Osteoblast (primary cell): ENCODE data around the gene RNU1-2. TPM values are rescaled to one million over a fixed set of nuclear protein-coding genes. Genes with fewer than 3 reads are reported as not detected.
"Not testable (repeated sequence)": the region's sequence is repeated elsewhere in the genome, so short reads cannot be mapped to it uniquely, and the experiment has no call there.

ENCODE experiments used
- DNase-seq: peaks from one replicate; pipeline ENCODE4 v3.0.0; 2011; ENCODE audit warnings: low spot score, mixed read lengths; ENCODE audit not compliant: insufficient read length; ENCODE audit errors: missing footprints
- H2AFZ ChIP-seq: 2 replicates; pipeline ENCODE4 v1.6.0; 2011; ENCODE audit warnings: mild to moderate bottlenecking, low read length
- H3K27ac ChIP-seq: 2 replicates; pipeline ENCODE4 v1.5.1; 2011; ENCODE audit warnings: mild to moderate bottlenecking, low read depth, low read length, moderate library complexity
- H3K27me3 ChIP-seq: 2 replicates; pipeline ENCODE4 v1.6.0; 2012; ENCODE audit warnings: mild to moderate bottlenecking, control low read depth, inconsistent platforms, low read length, moderate library complexity; ENCODE audit not compliant: insufficient read depth
- H3K36me3 ChIP-seq: 2 replicates; pipeline ENCODE4 v1.5.1; 2011; ENCODE audit warnings: mild to moderate bottlenecking, low read length, control low read depth, moderate library complexity; ENCODE audit not compliant: insufficient read depth
- H3K4me1 ChIP-seq: 2 replicates; pipeline ENCODE4 v1.5.1; 2011; ENCODE audit warnings: mild to moderate bottlenecking, low read length, control low read depth, moderate library complexity; ENCODE audit not compliant: insufficient read depth
- H3K4me2 ChIP-seq: 2 replicates; pipeline ENCODE4 v1.6.0; 2011; ENCODE audit warnings: mild to moderate bottlenecking, low read length; ENCODE audit not compliant: insufficient read depth
- H3K4me3 ChIP-seq: fragments of 200-600 bp; sonication (generic); 3 replicates; pipeline ENCODE4 v1.5.1; 2012; ENCODE audit warnings: mild to moderate bottlenecking, low read length, inconsistent platforms; ENCODE audit not compliant: insufficient read depth
- H3K79me2 ChIP-seq: 2 replicates; pipeline ENCODE4 v1.6.0; 2012; ENCODE audit warnings: mild to moderate bottlenecking, low read length, control low read depth, inconsistent platforms; ENCODE audit not compliant: insufficient read depth
- H3K9me3 ChIP-seq: 2 replicates; pipeline ENCODE4 v1.5.1; 2011; ENCODE audit warnings: low read depth, low read length, control low read depth
- H4K20me1 ChIP-seq: 2 replicates; pipeline ENCODE4 v1.6.0; 2012; ENCODE audit warnings: mild to moderate bottlenecking, low read length, control low read depth; ENCODE audit not compliant: insufficient read depth
- total RNA-seq: library from RNA; depleted of rRNA; stranded (reverse); fragments of >200 nt; gene quantifications from 2 replicates; pipeline ENCODE4 v1.2.3, GENCODE V29; 2012

The RNU1-2 gene
- total RNA-seq, 1 donor, result not detected

- not testable (repeated sequence) for H3K9me3 ChIP-seq, DNase-seq, H4K20me1 ChIP-seq, H3K4me2 ChIP-seq, H3K4me3 ChIP-seq, H3K27me3 ChIP-seq, H3K4me1 ChIP-seq, H3K79me2 ChIP-seq, H3K27ac ChIP-seq, H3K36me3 ChIP-seq, H2AFZ ChIP-seq
These were observed 27.0 kb upstream of the RNU1-2 start for GRCh38 chr1:16868787-16869186.

GRCh38 chr1:16869996-16870395, 25.8 kb upstream of the RNU1-2 start:
- H4K20me1 ChIP-seq, H3K9me3 ChIP-seq, H3K27me3 ChIP-seq, H3K4me3 ChIP-seq, H3K4me1 ChIP-seq, H2AFZ ChIP-seq, H3K27ac ChIP-seq, H3K79me2 ChIP-seq, DNase-seq, H3K36me3 ChIP-seq, H3K4me2 ChIP-seq: not testable (repeated sequence)

GRCh38 chr1:16871171-16871570, 24.6 kb upstream of the RNU1-2 start:
- not testable (repeated sequence) for H3K4me2 ChIP-seq, H3K79me2 ChIP-seq, H3K27me3 ChIP-seq, H3K36me3 ChIP-seq, H3K4me3 ChIP-seq, H3K4me1 ChIP-seq, H3K9me3 ChIP-seq, H2AFZ ChIP-seq, H4K20me1 ChIP-seq, H3K27ac ChIP-seq, DNase-seq

GRCh38 chr1:16872152-16873075, 23.4 kb upstream of the RNU1-2 start:
- H3K4me3 ChIP-seq, result peak overlapping the region; percentile 54
- not testable (repeated sequence) for H3K36me3 ChIP-seq, H3K4me1 ChIP-seq, H3K9me3 ChIP-seq, H3K27ac ChIP-seq, H3K79me2 ChIP-seq, H4K20me1 ChIP-seq
- peak; percentile 79 for DNase-seq
- H3K27me3 ChIP-seq, result peaks cover 11% of the 10 kb centered on the region
- H3K4me2 ChIP-seq, result peak overlapping the region; percentile 68
- peak overlapping the region; percentile 72 for H2AFZ ChIP-seq

- Histone ChIP-seq H3K4me2 (peak overlapping the region; percentile 57), H3K27me3 (peaks cover 11% of the 10 kb centered on the region), H3K4me3 (peak overlapping the region; percentile 42)
- not testable (repeated sequence) for DNase-seq, H3K4me1 ChIP-seq, H3K79me2 ChIP-seq, H2AFZ ChIP-seq, H3K36me3 ChIP-seq, H3K27ac ChIP-seq, H3K9me3 ChIP-seq, H4K20me1 ChIP-seq
These were observed 22.5 kb upstream of the RNU1-2 start for GRCh38 chr1:16873076-16873879.

GRCh38 chr1:16874968-16875765, 20.6 kb upstream of the RNU1-2 start:
- H4K20me1 ChIP-seq, H3K79me2 ChIP-seq, H3K4me1 ChIP-seq, DNase-seq, H3K4me3 ChIP-seq, H3K9me3 ChIP-seq, H3K36me3 ChIP-seq, H2AFZ ChIP-seq, H3K27ac ChIP-seq, H3K4me2 ChIP-seq: not testable (repeated sequence)
- H3K27me3 ChIP-seq, result peaks cover 17% of the 10 kb centered on the region

GRCh38 chr1:16881742-16882141, 14.0 kb upstream of the RNU1-2 start:
- not testable (repeated sequence) for H3K4me3 ChIP-seq, H3K36me3 ChIP-seq, H2AFZ ChIP-seq, H3K4me1 ChIP-seq, H3K79me2 ChIP-seq, H3K4me2 ChIP-seq, H3K9me3 ChIP-seq, H3K27ac ChIP-seq, H4K20me1 ChIP-seq
- H3K27me3 ChIP-seq, result peaks cover 11% of the 10 kb centered on the region
- DNase-seq, result peak; percentile 8
